GM12878 (cell line): Measurements from ENCODE around the gene CSF1R. TPM values are rescaled to one million over a fixed set of nuclear protein-coding genes. Genes with fewer than 3 reads are reported as not detected.

Experiments used
- ATAC-seq: fragments of 200-7000 bp; cut with Tn5 transposase; 3 replicates; pipeline ENCODE4 v1.9.1; 2020; ENCODE audit warnings: mild to moderate bottlenecking, moderate library complexity
- BruUV-seq: library from RNA; stranded (reverse); fragments of 400-500 nt; replicated peaks from 2 replicates; lab custom pipeline; 2021; lab: Mats Ljungman, UMichigan
- CTCF ChIA-PET: fragments of 300-600 bp; sonication (Branson Sonifier 250); formaldehyde crosslinking; extraction: SDS; loops from one replicate; lab custom pipeline; 2021; ENCODE audit warnings: inconsistent platforms; lab: Yijun Ruan, JAX
- POLR2A ChIA-PET: fragments of 350-600 bp; formaldehyde crosslinking; extraction: SDS; loops from one replicate; lab custom pipeline; 2021; ENCODE audit warnings: inconsistent platforms; lab: Charles Lee
- RAD21 ChIA-PET: fragments of 300-600 bp; sonication (Branson Sonifier 250); formaldehyde crosslinking; loops from one replicate; lab custom pipeline; 2023; ENCODE audit warnings: antibody characterized with exemption; ENCODE audit not compliant: unreplicated experiment; lab: Charles Lee
- SMC1A ChIA-PET: fragments of 300-600 bp; sonication (Branson Sonifier 250); formaldehyde crosslinking; loops from one replicate; lab custom pipeline; 2023; ENCODE audit not compliant: unreplicated experiment, uncharacterized antibody; lab: Charles Lee
- DNase-seq: peaks from one replicate; pipeline ENCODE4 v3.0.0-alpha.2; 2011; ENCODE audit warnings: low read depth, low spot score
- FAIRE-seq: peaks from 3 replicates; lab custom pipeline; 2011; peaks lifted over from hg19 to GRCh38; lab: Jason Lieb, UNC
- H2AFZ ChIP-seq: 2 replicates; pipeline ENCODE4 v1.6.0; 2011; ENCODE audit warnings: low read depth, low read length, control low read depth; ENCODE audit not compliant: control insufficient read depth
- H3K27ac ChIP-seq: 2 replicates; pipeline ENCODE4 v1.5.1; 2011; ENCODE audit warnings: control low read depth; ENCODE audit not compliant: control insufficient read depth, insufficient read depth
- H3K27me3 ChIP-seq, 2 experiments: replicated peaks in 1 of 2; 2 replicates each; pipeline versions ENCODE4 v1.6.0 to v1.6.1; 2011; ENCODE audit warnings: low read length in 1 of 2; ENCODE audit not compliant: control insufficient read depth in 2 of 2, insufficient read depth in 2 of 2
- H3K36me3 ChIP-seq, 2 experiments: 2 replicates each; pipeline ENCODE4 v1.5.1; 2011; ENCODE audit warnings: low read length in 1 of 2; ENCODE audit not compliant: control insufficient read depth in 2 of 2, insufficient read depth in 2 of 2
- H3K4me1 ChIP-seq: 2 replicates; pipeline ENCODE4 v1.6.1; 2011; ENCODE audit warnings: mild to moderate bottlenecking, low read length, moderate library complexity, mixed read lengths; ENCODE audit not compliant: control insufficient read depth, insufficient read depth
- H3K4me2 ChIP-seq: 2 replicates; pipeline ENCODE4 v1.6.0; 2011; ENCODE audit warnings: control low read depth; ENCODE audit not compliant: control insufficient read depth, insufficient read depth
- H3K4me3 ChIP-seq: fragments of 200-600 bp; sonication (generic); 2 replicates; pipeline ENCODE4 v1.5.1; 2016
- H3K79me2 ChIP-seq: 2 replicates; pipeline ENCODE4 v1.6.0; 2011; ENCODE audit warnings: low read length; ENCODE audit not compliant: control insufficient read depth, insufficient read depth
- H3K9ac ChIP-seq: 2 replicates; pipeline ENCODE4 v1.8.0; 2011; ENCODE audit warnings: low read length, control low read depth, mixed read lengths; ENCODE audit not compliant: control insufficient read depth, insufficient read depth
- H3K9me3 ChIP-seq: replicated peaks from 3 replicates; pipeline ENCODE4 v1.5.1; 2011; ENCODE audit warnings: mild to moderate bottlenecking, low read length; ENCODE audit not compliant: control insufficient read depth, insufficient read depth
- H4K20me1 ChIP-seq: 2 replicates; pipeline ENCODE4 v1.6.0; 2011; ENCODE audit not compliant: control insufficient read depth, insufficient read depth
- CREB1 ChIP-seq: IDR thresholded peaks from 2 replicates; pipeline ENCODE4 v1.6.1; 2012; ENCODE audit warnings: low read depth, mild to moderate bottlenecking, inconsistent platforms
- EGR1 ChIP-seq, 2 experiments: IDR thresholded peaks; 1 replicate in 1 of 2; 2 replicates in 1 of 2; pipeline ENCODE4 v1.6.1; 2011 to 2012; ENCODE audit warnings: low read depth in 2 of 2, low read length in 2 of 2, borderline replicate concordance in 1 of 2, mild to moderate bottlenecking in 1 of 2, moderate library complexity in 1 of 2
- NFIC ChIP-seq: IDR thresholded peaks from 2 replicates; pipeline ENCODE4 v1.6.1; 2012; ENCODE audit warnings: low read depth, mild to moderate bottlenecking, inconsistent platforms, low read length, moderate library complexity
- TAF1 ChIP-seq: IDR thresholded peaks from 2 replicates; pipeline ENCODE4 v1.6.1; 2011; ENCODE audit warnings: mild to moderate bottlenecking, low read depth, low read length, borderline replicate concordance
- ZBTB40 ChIP-seq: fragments of 450-650 bp; IDR thresholded peaks from 2 replicates; pipeline ENCODE4 v1.6.1; 2016; ENCODE audit warnings: mild to moderate bottlenecking, moderate library complexity, borderline replicate concordance
- WGBS: methylation state at CpG from one replicate; pipeline ENCODE4 v1.1.6; 2016; ENCODE audit warnings: low lambda C conversion rate; ENCODE audit not compliant: insufficient replicate concordance, insufficient coverage; ENCODE audit errors: missing lambda C conversion rate; 5-methylcytosine and 5-hydroxymethylcytosine counted together
- in situ Hi-C: fragments of 300-500 bp; cut with MboI; formaldehyde crosslinking; loops from 9 replicates; pipeline ENCODE4 v1.14.3; 2018; ENCODE audit warnings: mixed read lengths
- intact Hi-C: fragments of 100-400 bp; cut with micrococcal nuclease; formaldehyde crosslinking; loops from one replicate; pipeline ENCODE4 v1.14.2; 2022; ENCODE audit not compliant: unreplicated experiment
- polyA plus RNA-seq, 11 experiments: library from polyadenylated mRNA; depleted of rRNA in 4 of 11; unstranded in 6 of 11; stranded (reverse) in 5 of 11; fragments of >200 nt; fragmentation: Nextera tagmentation in 4 of 11; fragmentation: Illumina TruSeq in 1 of 11; extraction: Ambion mirVana in 4 of 11; extraction: Trizol in 1 of 11; gene quantifications; 1 replicate in 1 of 11; 2 replicates in 10 of 11; pipeline versions ENCODE4 v1.2.1 to v1.2.3, GENCODE V29; 2011 to 2016; ENCODE audit warnings: inconsistent platforms in 2 of 11, missing spikeins in 2 of 11, low read depth in 1 of 11
- total RNA-seq, 4 experiments: library from RNA; depleted of rRNA in 3 of 4; stranded (reverse); fragments of >200 nt in 3 of 4; fragmentation: Illumina TruSeq in 1 of 4; extraction: Trizol in 1 of 4; gene quantifications; 2 replicates each; pipeline versions ENCODE4 v1.2.1 to v1.2.3, GENCODE V29; 2013 to 2021

CSF1R gene
- total and polyA plus RNA-seq, 10 of the 15 experiments (the other 5 are each of a cell fraction or from before 2014, with no cell fraction given), result 0.35 to 3.6 (median 1.2) TPM

- ATAC-seq (peak; percentile 34; the same call in 2 of the 3 replicates), DNase-seq (no peak), FAIRE-seq (no peak)
- ChIA-PET RAD21 (no interaction called here), CTCF (interaction anchor here (1.0 to 1.4 kb wide), 4 partner anchors 13 to 86 kb away, joined by 3 to 4 read pairs (median 3); no protein-coding TSS in a partner anchor), POLR2A (no interaction called here), SMC1A (interaction anchor here (0.7 kb wide), 1 partner anchor 24 kb away, joined by 3 read pairs; no protein-coding TSS in a partner anchor)
- Histone ChIP-seq H3K4me2 (no peak overlapping the region), H2AFZ (no peak overlapping the region; the same call in 1 of the 2 replicates), H3K27me3 (no peaks in the 10 kb centered on the region), H3K27ac (no peak overlapping the region), H3K79me2 (no peaks in the 10 kb centered on the region), H3K9me3 (no peaks in the 10 kb centered on the region), H3K36me3 (no peaks in the 10 kb centered on the region), H4K20me1 (no peaks in the 10 kb centered on the region), H3K9ac (no peak overlapping the region), H3K4me3 (no peak overlapping the region), H3K4me1 (peaks cover 14% of the 10 kb centered on the region)
- TF ChIP-seq CREB1, result 0 out of 2 replicates have a peak, but pooled peaks have one; percentile 37
- TF ChIP-seq ZBTB40, result no peak
- 0 out of 3 replicates have a peak, but pooled peaks of 1 of the 2 experiments have one; percentile 5 for TF ChIP-seq EGR1 (IDR thresholded peaks at IDR 0.05; ENCODE audit: borderline replicate concordance in 1 of 2, low read depth in 2 of 2, low read length in 2 of 2)
- no peak for TF ChIP-seq TAF1
- no peak for TF ChIP-seq NFIC
- 52% methylated on average over 4 of the region's 4 CpGs for WGBS
- no TSS peak for BruUV-seq
- in situ Hi-C loops, result no loop called here
- intact Hi-C loops, result loop anchor here (5.0 kb wide), 1 partner anchor 60 kb away; no protein-coding TSS in a partner anchor
Measured at GRCh38 chr5:150106674-150107426, 20.5 kb upstream of the CSF1R start.
